HuH-7 (cell line): ENCODE results near the gene SNAI1.
"Not testable (repeated sequence)": the region's sequence is repeated elsewhere in the genome, so short reads cannot be mapped to it uniquely, and the experiment has no call there.

Experiments used
- DNase-seq: peaks from one replicate; pipeline ENCODE4 v3.0.0; 2011; ENCODE audit warnings: low spot score

The SNAI1 gene

GRCh38 chr20:49982346-49983122 lies at the start of gene SNAI1:
Gene SNAI1 (plus strand): TSS chr20:49982980. CDS start chr20:49983060, 80 bp downstream.
- DNase-seq: peak; percentile 98

- DNase-seq: no peak
Measured at GRCh38 chr20:49935746-49936152, 47.0 kb upstream of the SNAI1 start.

- peak; percentile 90 for DNase-seq
Measured at GRCh38 chr20:49936153-49937026, 46.4 kb upstream of the SNAI1 start, which contains the start of gene RNF114. Gene RNF114 (plus strand): TSS chr20:49936397. CDS start chr20:49936413, 16 bp downstream.

- DNase-seq: no peak
Measured at GRCh38 chr20:49937027-49937929, 45.5 kb upstream of the SNAI1 start.

GRCh38 chr20:49938173-49939163 lies 44.3 kb upstream of the SNAI1 start:
- DNase-seq: no peak

GRCh38 chr20:49941456-49941855 lies 41.3 kb upstream of the SNAI1 start:
- DNase-seq: no peak

GRCh38 chr20:49942303-49942702 lies 40.5 kb upstream of the SNAI1 start:
- no peak for DNase-seq

GRCh38 chr20:49942942-49943341 lies 39.8 kb upstream of the SNAI1 start:
- DNase-seq: no peak

GRCh38 chr20:49945306-49945700 lies 37.5 kb upstream of the SNAI1 start:
- DNase-seq: no peak

GRCh38 chr20:49945701-49946477 lies 36.9 kb upstream of the SNAI1 start:
- no peak for DNase-seq

- DNase-seq: no peak
Measured at GRCh38 chr20:49948178-49948577, 34.6 kb upstream of the SNAI1 start.

GRCh38 chr20:49948809-49949507 lies 33.8 kb upstream of the SNAI1 start:
- DNase-seq: no peak

GRCh38 chr20:49951151-49951550 lies 31.6 kb upstream of the SNAI1 start:
- no peak for DNase-seq

- no peak for DNase-seq
Measured at GRCh38 chr20:49955167-49955566, 27.6 kb upstream of the SNAI1 start.

- not testable (repeated sequence) for DNase-seq
Measured at GRCh38 chr20:49955830-49956396, 26.9 kb upstream of the SNAI1 start.

GRCh38 chr20:49956689-49957088 lies 26.1 kb upstream of the SNAI1 start:
- DNase-seq: no peak

- DNase-seq: not testable (repeated sequence)
Measured at GRCh38 chr20:49957089-49957938, 25.5 kb upstream of the SNAI1 start.

GRCh38 chr20:49961413-49961812 lies 21.4 kb upstream of the SNAI1 start:
- DNase-seq: no peak
